H9 (cell line): ENCODE measurements around the gene FAM25A. TPM values are rescaled to one million over a fixed set of nuclear protein-coding genes. Genes with fewer than 3 reads are reported as not detected.
A peak's percentile ranks its signal among the peaks of the same experiment; 100 is the strongest.

ENCODE experiments used
- DNase-seq: peaks from one replicate; pipeline ENCODE4 v3.0.0-alpha.2; 2017
- H2AFZ ChIP-seq: one replicate; pipeline ENCODE4 v1.6.1; 2013; ENCODE audit warnings: mild to moderate bottlenecking, low read length, control low read depth, moderate library complexity
- H2AK5ac ChIP-seq: 2 replicates; pipeline ENCODE4 v1.6.1; 2013; ENCODE audit warnings: low read length, control low read depth, mixed read lengths; ENCODE audit not compliant: insufficient read length
- H2BK120ac ChIP-seq: one replicate; pipeline ENCODE4 v1.6.1; 2013; ENCODE audit warnings: low read depth, mild to moderate bottlenecking, low read length, control low read depth, inconsistent platforms; ENCODE audit not compliant: poor library complexity, severe bottlenecking
- H2BK12ac ChIP-seq: 2 replicates; pipeline ENCODE4 v1.6.1; 2013; ENCODE audit warnings: low read length, control low read depth, mixed read lengths, low read depth; ENCODE audit not compliant: insufficient read length
- H2BK15ac ChIP-seq: 2 replicates; pipeline ENCODE4 v1.6.1; 2013; ENCODE audit warnings: low read depth, low read length, control low read depth
- H2BK20ac ChIP-seq: one replicate; pipeline ENCODE4 v1.6.1; 2013; ENCODE audit warnings: low read depth, mild to moderate bottlenecking, low read length, control low read depth, inconsistent platforms; ENCODE audit not compliant: poor library complexity, severe bottlenecking
- H2BK5ac ChIP-seq: 2 replicates; pipeline ENCODE4 v1.6.1; 2013; ENCODE audit warnings: low read length, control low read depth, mixed read lengths; ENCODE audit not compliant: insufficient read length
- H3K14ac ChIP-seq: 2 replicates; pipeline ENCODE4 v1.6.1; 2013; ENCODE audit warnings: low read length, control low read depth; ENCODE audit not compliant: insufficient read depth
- H3K18ac ChIP-seq: 2 replicates; pipeline ENCODE4 v1.6.1; 2013; ENCODE audit warnings: low read depth, mild to moderate bottlenecking, mixed read lengths, low read length, control low read depth; ENCODE audit not compliant: insufficient read length
- H3K23ac ChIP-seq: 2 replicates; pipeline ENCODE4 v1.6.1; 2013; ENCODE audit warnings: low read length, control low read depth, mixed read lengths, low read depth; ENCODE audit not compliant: insufficient read length
- H3K23me2 ChIP-seq: 2 replicates; pipeline ENCODE4 v1.6.1; 2013; ENCODE audit warnings: low read depth, mild to moderate bottlenecking, mixed read lengths, low read length, control low read depth; ENCODE audit not compliant: insufficient read length, poor library complexity, severe bottlenecking
- H3K27ac ChIP-seq: 2 replicates; pipeline ENCODE4 v1.5.1; 2013; ENCODE audit warnings: low read length, control low read depth, mixed read lengths, low read depth; ENCODE audit not compliant: insufficient read length
- H3K27me3 ChIP-seq: 2 replicates; pipeline ENCODE4 v1.6.1; 2013; ENCODE audit warnings: low read length, control low read depth, inconsistent platforms; ENCODE audit not compliant: insufficient read depth
- H3K4ac ChIP-seq: 2 replicates; pipeline ENCODE4 v1.6.1; 2013; ENCODE audit warnings: low read depth, mild to moderate bottlenecking, control low read depth, inconsistent platforms, low read length, moderate library complexity
- H3K4me1 ChIP-seq: 2 replicates; pipeline ENCODE4 v1.6.1; 2013; ENCODE audit warnings: low read length, control low read depth, inconsistent platforms; ENCODE audit not compliant: insufficient read depth
- H3K4me2 ChIP-seq: 2 replicates; pipeline ENCODE4 v1.6.1; 2013; ENCODE audit warnings: low read length, control low read depth, mixed read lengths; ENCODE audit not compliant: insufficient read length, insufficient read depth
- H3K56ac ChIP-seq: 2 replicates; pipeline ENCODE4 v1.6.1; 2013; ENCODE audit warnings: low read depth, mild to moderate bottlenecking, mixed read lengths, low read length, control low read depth; ENCODE audit not compliant: insufficient read length
- H3K79me1 ChIP-seq: 2 replicates; pipeline ENCODE4 v1.6.1; 2013; ENCODE audit warnings: low read depth, mild to moderate bottlenecking, moderate library complexity, low read length, control low read depth, inconsistent platforms; ENCODE audit not compliant: insufficient read depth, poor library complexity, severe bottlenecking
- H3K79me2 ChIP-seq: 2 replicates; pipeline ENCODE4 v1.6.1; 2013; ENCODE audit warnings: low read length, control low read depth, inconsistent platforms; ENCODE audit not compliant: insufficient read depth
- H3K9ac ChIP-seq: 2 replicates; pipeline ENCODE4 v1.6.1; 2013; ENCODE audit warnings: low read length, control low read depth, mixed read lengths; ENCODE audit not compliant: insufficient read length; ENCODE audit errors: extremely low read depth
- H3K9me3 ChIP-seq: one replicate; pipeline ENCODE4 v1.6.1; 2013; ENCODE audit warnings: low read depth, low read length, inconsistent platforms; ENCODE audit not compliant: control insufficient read depth
- H3T11ph ChIP-seq: one replicate; pipeline ENCODE4 v1.6.1; 2013; ENCODE audit warnings: mild to moderate bottlenecking, low read length, control low read depth, inconsistent platforms
- H4K20me1 ChIP-seq: one replicate; pipeline ENCODE4 v1.6.1; 2013; ENCODE audit not compliant: control insufficient read depth, insufficient read length, insufficient read depth
- H4K5ac ChIP-seq: 2 replicates; pipeline ENCODE4 v1.6.1; 2013; ENCODE audit warnings: low read depth, mild to moderate bottlenecking, mixed read lengths, low read length, control low read depth; ENCODE audit not compliant: insufficient read length
- H4K8ac ChIP-seq: replicated peaks from 2 replicates; pipeline ENCODE4 v1.6.1; 2013; ENCODE audit warnings: low read length, control low read depth, mixed read lengths, low read depth; ENCODE audit not compliant: insufficient read length
- H4K91ac ChIP-seq: 2 replicates; pipeline ENCODE4 v1.6.1; 2013; ENCODE audit warnings: low read depth, mild to moderate bottlenecking, moderate library complexity, mixed read lengths, low read length, control low read depth; ENCODE audit not compliant: insufficient read length
- H3K27ac Mint-ChIP-seq, 3 experiments: 2 replicates in 2 of 3; 3 replicates in 1 of 3; pipeline ENCODE4 v1.8.0; 2020 to 2021; ENCODE audit warnings: mixed read lengths in 3 of 3, mild to moderate bottlenecking in 1 of 3, moderate library complexity in 1 of 3
- H3K27me3 Mint-ChIP-seq: 2 replicates; pipeline ENCODE4 v1.8.0; 2021; ENCODE audit warnings: low read depth, mild to moderate bottlenecking, moderate library complexity, mixed read lengths
- H3K36me3 Mint-ChIP-seq, 3 experiments: 2 replicates in 2 of 3; 3 replicates in 1 of 3; pipeline ENCODE4 v1.8.0; 2020 to 2021; ENCODE audit warnings: low read depth in 3 of 3, mixed read lengths in 3 of 3; ENCODE audit not compliant: insufficient read depth in 1 of 3
- H3K4me1 Mint-ChIP-seq, 2 experiments: 2 replicates each; pipeline ENCODE4 v1.8.0; 2020; ENCODE audit warnings: mixed read lengths in 2 of 2
- H3K4me3 Mint-ChIP-seq, 2 experiments: 2 replicates in 1 of 2; 3 replicates in 1 of 2; pipeline ENCODE4 v1.8.0; 2020 to 2021; ENCODE audit warnings: mild to moderate bottlenecking in 2 of 2, mixed read lengths in 2 of 2, moderate library complexity in 1 of 2
- H3K9me3 Mint-ChIP-seq, 2 experiments: 2 replicates in 1 of 2; 3 replicates in 1 of 2; pipeline ENCODE4 v1.8.0; 2020; ENCODE audit warnings: mild to moderate bottlenecking in 2 of 2, mixed read lengths in 2 of 2, moderate library complexity in 1 of 2
- CTCF ChIP-seq: fragments of 200-600 bp; sonication (generic); conservative IDR thresholded peaks from 3 replicates; pipeline ENCODE4 v1.8.0; 2021; ENCODE audit warnings: antibody characterized with exemption, mild to moderate bottlenecking
- WGBS: extraction: QIAGEN DNeasy Blood & Tissue Kit; methylation state at CpG from one replicate; pipeline ENCODE4 v1.1.7; 2013; ENCODE audit warnings: missing lambda C conversion rate, low lambda C conversion rate, mixed read lengths; ENCODE audit not compliant: insufficient read length; ENCODE audit errors: extremely low coverage; 5-methylcytosine and 5-hydroxymethylcytosine counted together
- total RNA-seq: library from RNA; stranded (reverse); gene quantifications from 2 replicates; pipeline ENCODE4 v1.2.1, GENCODE V29; 2021

The FAM25A gene
- total RNA-seq, 1 experiment from 2014 or later, result not detected

GRCh38 chr10:87053577-87054181, 33.6 kb downstream of the FAM25A start:
- Mint-ChIP-seq H3K4me3 (no peak overlapping the region), H3K27me3 (no peaks in the 10 kb centered on the region), H3K27ac (peak overlapping the region in 1 of 3 experiments; percentile 80; a peak in 3 of 7 replicates), H3K36me3 (peaks cover 19 to 58% (median 35%) of the 10 kb centered on the region in 3 experiments; a peak in 6 of 7 replicates), H3K9me3 (no peaks in the 10 kb centered on the region), H3K4me1 (no peaks in the 10 kb centered on the region)
- no peak overlapping the region for H3K4ac ChIP-seq
- no peak overlapping the region for H2AFZ ChIP-seq
- H4K5ac ChIP-seq, result no peak overlapping the region
- no peaks in the 10 kb centered on the region for H3K4me1 ChIP-seq
- no peak overlapping the region for H3T11ph ChIP-seq
- no peak overlapping the region for H2BK15ac ChIP-seq
- no peak overlapping the region for H3K27ac ChIP-seq
- no peak overlapping the region for H2BK20ac ChIP-seq
- no peak overlapping the region for H2AK5ac ChIP-seq
- no peak for TF ChIP-seq CTCF
- no peak overlapping the region for H4K8ac ChIP-seq
- no peak overlapping the region for H2BK120ac ChIP-seq
- H3K23me2 ChIP-seq, result no peaks in the 10 kb centered on the region
- no peak overlapping the region for H3K18ac ChIP-seq
- no peaks in the 10 kb centered on the region for H3K27me3 ChIP-seq
- no CpG with 5 or more reads among the region's 7 CpGs for WGBS
- H3K56ac ChIP-seq, result no peak overlapping the region
- no peak overlapping the region for H3K23ac ChIP-seq
- no peaks in the 10 kb centered on the region for H4K20me1 ChIP-seq
- DNase-seq, result no peak
- no peaks in the 10 kb centered on the region for H3K9me3 ChIP-seq
- H3K79me2 ChIP-seq, result no peaks in the 10 kb centered on the region
- no peak overlapping the region for H3K4me2 ChIP-seq
- H2BK12ac ChIP-seq, result no peak overlapping the region
- H3K14ac ChIP-seq, result no peak overlapping the region
- no peaks in the 10 kb centered on the region for H3K79me1 ChIP-seq
- H3K9ac ChIP-seq, result no peak overlapping the region
- H4K91ac ChIP-seq, result no peak overlapping the region
- no peak overlapping the region for H2BK5ac ChIP-seq
